AG04449 (cell line): ENCODE results near the gene FAM83G.

Experiments
- CTCF ChIA-PET: fragments of 350-600 bp; formaldehyde crosslinking; extraction: SDS; loops from one replicate; lab custom pipeline; 2021; ENCODE audit warnings: antibody characterized with exemption; lab: Yijun Ruan, JAX
- POLR2A ChIA-PET: fragments of 400-600, 350-600 bp; formaldehyde crosslinking; extraction: SDS; loops from one replicate; lab custom pipeline; 2020; ENCODE audit warnings: antibody characterized with exemption, inconsistent platforms; lab: Yijun Ruan, JAX
- DNase-seq: peaks from one replicate; pipeline ENCODE4 v3.0.0-alpha.2; 2010; ENCODE audit warnings: low read depth, low spot score
- H3K4me3 ChIP-seq: 2 replicates; pipeline ENCODE4 v1.5.1; 2011; ENCODE audit warnings: low read depth, mild to moderate bottlenecking, control low read depth, low read length
- CTCF ChIP-seq: IDR thresholded peaks from one replicate; pipeline ENCODE4 v1.5.1; 2011; ENCODE audit warnings: mild to moderate bottlenecking, moderate library complexity, low read length, control low read depth, inconsistent platforms; ENCODE audit not compliant: insufficient read depth; ENCODE audit errors: missing control alignments

Gene FAM83G

DNA sequence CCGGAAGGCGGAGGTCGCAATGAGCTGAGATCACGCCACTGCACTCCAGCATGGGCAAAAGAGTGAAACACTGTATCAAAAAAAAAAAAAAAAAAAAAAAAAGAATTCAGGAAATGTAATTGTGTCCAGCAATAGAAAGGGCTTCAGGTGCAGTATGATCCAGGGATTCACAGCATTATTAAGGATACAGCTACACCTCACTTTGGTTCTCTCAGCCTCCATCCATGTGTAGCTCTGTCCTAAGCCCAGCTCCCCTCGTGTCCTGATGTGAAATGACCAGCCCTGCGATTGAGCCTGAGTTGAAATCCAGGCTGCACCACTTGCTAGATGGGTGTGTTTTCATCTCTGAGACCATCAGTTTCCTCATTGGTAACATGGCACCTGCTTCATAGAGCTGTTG is 49.6 kb downstream of the FAM83G start:
- no peak for TF ChIP-seq CTCF
- CTCF ChIA-PET: no interaction called here
- no peak overlapping the region for H3K4me3 ChIP-seq
- POLR2A ChIA-PET: no interaction called here
- no peak for DNase-seq

DNA sequence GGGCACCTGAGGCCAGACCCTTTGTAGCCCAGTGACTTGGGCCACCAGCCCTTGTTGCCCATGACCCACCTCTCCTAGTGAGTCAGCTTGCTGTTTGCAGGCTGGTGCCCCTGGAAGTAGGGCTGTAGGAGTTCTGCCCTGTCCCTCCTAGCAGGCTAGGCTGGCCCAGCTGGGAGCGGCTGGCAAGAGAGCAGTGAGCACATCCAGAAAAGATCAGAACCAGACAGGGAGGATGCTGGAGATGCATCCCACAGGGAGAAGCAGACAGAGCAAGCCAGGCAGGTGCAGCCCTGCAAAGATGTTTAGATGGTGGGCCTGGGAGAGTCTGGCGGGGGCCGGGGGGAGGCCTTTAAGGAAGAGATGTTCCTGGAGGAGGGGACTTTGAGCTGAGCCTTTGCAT is 50.2 kb downstream of the FAM83G start:
- POLR2A ChIA-PET: no interaction called here
- CTCF ChIA-PET: no interaction called here
- no peak for DNase-seq

GRCh38 chr17:18953231-18953728 is 51.3 kb downstream of the FAM83G start:
- POLR2A ChIA-PET: no interaction called here
- TF ChIP-seq CTCF: no peak
- CTCF ChIA-PET: interaction anchor here (2.0 kb wide), 1 partner anchor 8 kb away, joined by 21 read pairs; no protein-coding TSS in a partner anchor

More for the DNA sequence above, 50.2 kb downstream of the FAM83G start:
- no peak overlapping the region for H3K4me3 ChIP-seq
- TF ChIP-seq CTCF: no peak

DNA sequence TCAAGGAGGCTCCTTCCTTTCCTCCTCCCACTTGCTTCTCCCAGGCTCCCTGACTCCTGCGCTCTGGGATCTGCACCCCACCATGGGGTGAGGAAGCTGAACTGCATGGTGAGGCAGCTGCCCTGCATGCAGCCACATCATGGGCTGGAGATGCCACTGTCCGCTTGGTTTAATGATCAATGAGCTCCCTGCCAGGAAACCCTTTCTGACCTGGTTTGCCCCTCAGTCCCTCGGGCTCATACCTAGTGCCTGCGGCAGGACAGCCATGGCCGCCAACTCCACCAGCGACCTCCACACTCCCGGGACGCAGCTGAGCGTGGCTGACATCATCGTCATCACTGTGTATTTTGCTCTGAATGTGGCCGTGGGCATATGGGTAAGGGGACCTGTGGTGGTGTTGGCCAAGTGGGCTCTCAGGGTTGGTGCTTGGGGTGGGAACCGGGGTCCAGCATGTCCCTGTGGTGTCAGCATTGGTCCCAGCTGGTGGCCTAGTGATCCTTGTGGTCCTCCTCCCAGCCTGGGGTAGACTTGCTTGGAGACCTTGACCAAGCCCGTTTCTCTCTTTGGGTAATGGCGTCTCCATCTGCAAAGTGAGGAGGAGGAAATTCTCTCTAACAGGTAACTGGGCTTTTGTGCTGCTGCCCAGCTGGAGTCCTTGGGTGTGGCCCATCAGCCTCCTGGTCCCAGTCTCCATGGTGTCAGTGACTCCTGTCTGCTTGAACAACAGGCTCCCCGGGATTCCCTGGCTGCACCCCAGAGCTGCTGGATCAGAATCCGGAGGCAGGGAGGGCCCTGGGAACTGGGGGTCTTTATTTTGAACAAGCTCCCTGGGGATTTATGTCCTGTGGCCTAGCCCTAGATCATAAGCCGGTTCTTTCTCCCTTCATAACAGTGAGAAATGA is 52.4 kb downstream of the FAM83G start, which contains the start of gene SLC5A10:
SLC5A10 (plus strand) TSS at position 225 of the 902 bp plus-strand sequence; CDS start at position 266, 41 bp downstream.
- H3K4me3 ChIP-seq: no peak within 1 kb of the TSS
- DNase-seq: no peak
- TF ChIP-seq CTCF: peak; percentile 21
- CTCF ChIA-PET: interaction anchor here (2.0 kb wide), 1 partner anchor 9 kb away, joined by 21 read pairs; no protein-coding TSS in a partner anchor
- POLR2A ChIA-PET: no interaction called here

More at GRCh38 chr17:18953231-18953728, 51.3 kb downstream of the FAM83G start:
- DNase-seq: no peak
- no peak overlapping the region for H3K4me3 ChIP-seq

- ChIA-PET CTCF (interaction anchor here (2.0 kb wide), 1 partner anchor 10 kb away, joined by 21 read pairs; no protein-coding TSS in a partner anchor), POLR2A (no interaction called here)
- no peak overlapping the region for H3K4me3 ChIP-seq
- no peak for TF ChIP-seq CTCF
- no peak for DNase-seq
Measured at GRCh38 chr17:18950944-18951905, 53.3 kb downstream of the FAM83G start.
